MCF 10A (cell line): ENCODE results near the gene GPR179. TPM values are rescaled to one million over a fixed set of nuclear protein-coding genes. Genes with fewer than 3 reads are reported as not detected.

Experiments
- BruUV-seq: library from RNA; stranded (reverse); fragments of 400-500 nt; replicated peaks from 2 replicates; lab custom pipeline; 2021; lab: Mats Ljungman, UMichigan
- CTCF ChIA-PET: fragments of 300-600 bp; sonication (Branson Sonifier 250); formaldehyde crosslinking; extraction: SDS; loops from one replicate; lab custom pipeline; 2021; ENCODE audit warnings: antibody characterized with exemption, inconsistent platforms; lab: Yijun Ruan, JAX
- POLR2A ChIA-PET: fragments of 300-600, 350-650 bp; sonication (Branson Sonifier 250); formaldehyde crosslinking; extraction: SDS; loops from one replicate; lab custom pipeline; 2020; ENCODE audit warnings: antibody characterized with exemption, inconsistent platforms; lab: Yijun Ruan, JAX
- DNase-seq: peaks from one replicate; pipeline ENCODE4 v3.0.0-alpha.2; 2018; ENCODE audit not compliant: unreplicated experiment
- H3K27ac Mint-ChIP-seq: one replicate; pipeline ENCODE4 v1.8.0; 2022; ENCODE audit warnings: mild to moderate bottlenecking, low read depth, mixed read lengths; ENCODE audit not compliant: unreplicated experiment
- H3K27me3 Mint-ChIP-seq: one replicate; pipeline ENCODE4 v1.8.0; 2022; ENCODE audit warnings: mixed read lengths; ENCODE audit not compliant: insufficient read depth, unreplicated experiment
- H3K36me3 Mint-ChIP-seq: one replicate; pipeline ENCODE4 v1.8.0; 2022; ENCODE audit warnings: mild to moderate bottlenecking, moderate library complexity, mixed read lengths; ENCODE audit not compliant: insufficient read depth, unreplicated experiment
- H3K4me1 Mint-ChIP-seq: one replicate; pipeline ENCODE4 v1.8.0; 2022; ENCODE audit warnings: mixed read lengths; ENCODE audit not compliant: insufficient read depth, unreplicated experiment
- H3K4me3 Mint-ChIP-seq: one replicate; pipeline ENCODE4 v1.8.0; 2022; ENCODE audit warnings: mild to moderate bottlenecking, moderate library complexity, mixed read lengths; ENCODE audit not compliant: unreplicated experiment
- H3K9me3 Mint-ChIP-seq: one replicate; pipeline ENCODE4 v1.8.0; 2022; ENCODE audit warnings: mixed read lengths; ENCODE audit not compliant: unreplicated experiment
- intact Hi-C: fragments of 100-400 bp; cut with micrococcal nuclease; formaldehyde crosslinking; loops from 2 replicates; pipeline ENCODE4 v1.14.1; 2022
- total RNA-seq: library from RNA; stranded (reverse); gene quantifications from 2 replicates; pipeline ENCODE4 v1.2.3, GENCODE V29; 2022
- TF ChIP-seq, protein P1 (sequence below): fragments of 200-600 bp; IDR thresholded peaks from one replicate; pipeline ENCODE4 v1.8.0; 2022; ENCODE audit warnings: antibody characterized with exemption, mild to moderate bottlenecking; ENCODE audit not compliant: unreplicated experiment

The GPR179 gene
- total RNA-seq, 1 experiment from 2014 or later = 0.09 TPM

DNA sequence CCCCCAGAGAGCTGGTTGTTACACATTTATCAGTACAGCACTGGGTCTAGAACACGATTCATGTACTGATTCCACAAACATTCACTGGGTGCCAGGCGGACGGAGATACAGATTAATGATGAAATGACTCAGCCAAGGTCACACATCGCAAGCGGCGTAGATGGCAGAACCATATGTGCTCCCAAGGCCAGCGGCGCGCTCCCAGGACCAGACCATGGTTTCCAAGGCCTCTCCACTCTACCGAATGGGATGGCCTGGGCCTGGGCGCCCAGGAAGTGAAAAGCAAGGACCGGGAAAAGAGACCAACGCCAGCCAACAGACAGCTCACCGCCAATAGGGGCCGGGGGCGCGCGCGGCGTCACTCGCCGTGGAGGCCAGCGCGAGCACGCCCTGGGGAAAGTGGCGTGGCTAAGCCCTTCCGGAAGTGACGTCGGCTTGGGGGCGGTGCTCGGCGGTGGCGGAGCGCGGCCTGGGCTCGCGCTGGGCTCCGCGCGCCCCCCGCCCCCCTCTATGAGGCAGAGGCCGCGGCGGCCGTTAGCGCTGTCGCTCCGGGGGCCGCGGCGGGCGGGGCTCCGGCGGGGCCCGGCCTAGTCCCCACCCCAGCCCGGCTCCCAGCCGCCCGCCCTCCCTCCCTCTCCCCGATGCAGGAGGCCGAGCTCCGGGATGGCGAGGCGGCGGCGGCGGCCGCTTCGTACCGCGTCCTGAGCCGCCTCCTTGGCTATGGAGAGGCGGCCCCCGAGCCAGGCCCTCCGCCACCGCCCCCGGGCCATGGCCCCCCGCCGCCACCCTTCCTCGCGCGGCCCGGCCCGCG lies 7.9 kb upstream of the GPR179 start, which contains the start of gene SOCS7:
TSS of gene SOCS7 (plus strand) at position 433 of the 811 bp plus-strand sequence. CDS start at position 642, 209 bp downstream.
- POLR2A ChIA-PET = interaction anchor here (0.8 to 2.1 kb wide), 8 partner anchors 7 to 400 kb away, joined by 3 to 8 read pairs (median 4); no protein-coding TSS in a partner anchor
- H3K4me3 Mint-ChIP-seq = peak within 1 kb of the TSS; percentile 81
- TF ChIP-seq, protein P1, sequence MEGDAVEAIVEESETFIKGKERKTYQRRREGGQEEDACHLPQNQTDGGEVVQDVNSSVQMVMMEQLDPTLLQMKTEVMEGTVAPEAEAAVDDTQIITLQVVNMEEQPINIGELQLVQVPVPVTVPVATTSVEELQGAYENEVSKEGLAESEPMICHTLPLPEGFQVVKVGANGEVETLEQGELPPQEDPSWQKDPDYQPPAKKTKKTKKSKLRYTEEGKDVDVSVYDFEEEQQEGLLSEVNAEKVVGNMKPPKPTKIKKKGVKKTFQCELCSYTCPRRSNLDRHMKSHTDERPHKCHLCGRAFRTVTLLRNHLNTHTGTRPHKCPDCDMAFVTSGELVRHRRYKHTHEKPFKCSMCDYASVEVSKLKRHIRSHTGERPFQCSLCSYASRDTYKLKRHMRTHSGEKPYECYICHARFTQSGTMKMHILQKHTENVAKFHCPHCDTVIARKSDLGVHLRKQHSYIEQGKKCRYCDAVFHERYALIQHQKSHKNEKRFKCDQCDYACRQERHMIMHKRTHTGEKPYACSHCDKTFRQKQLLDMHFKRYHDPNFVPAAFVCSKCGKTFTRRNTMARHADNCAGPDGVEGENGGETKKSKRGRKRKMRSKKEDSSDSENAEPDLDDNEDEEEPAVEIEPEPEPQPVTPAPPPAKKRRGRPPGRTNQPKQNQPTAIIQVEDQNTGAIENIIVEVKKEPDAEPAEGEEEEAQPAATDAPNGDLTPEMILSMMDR = no peak
- peaks cover 29% of the 10 kb centered on the region for H3K4me1 Mint-ChIP-seq
- H3K9me3 Mint-ChIP-seq = no peaks in the 10 kb centered on the region
- no peaks in the 10 kb centered on the region for H3K27me3 Mint-ChIP-seq
- H3K27ac Mint-ChIP-seq = peak within 1 kb of the TSS; percentile 82
- BruUV-seq = no TSS peak
- CTCF ChIA-PET = interaction anchor here (0.6 to 6.7 kb wide), 6 partner anchors 12 to 1461 kb away, joined by 3 to 114 read pairs (median 4); no protein-coding TSS in a partner anchor
- intact Hi-C loops = no loop called here
- no peaks in the 10 kb centered on the region for H3K36me3 Mint-ChIP-seq
- DNase-seq = peak; percentile 91

DNA sequence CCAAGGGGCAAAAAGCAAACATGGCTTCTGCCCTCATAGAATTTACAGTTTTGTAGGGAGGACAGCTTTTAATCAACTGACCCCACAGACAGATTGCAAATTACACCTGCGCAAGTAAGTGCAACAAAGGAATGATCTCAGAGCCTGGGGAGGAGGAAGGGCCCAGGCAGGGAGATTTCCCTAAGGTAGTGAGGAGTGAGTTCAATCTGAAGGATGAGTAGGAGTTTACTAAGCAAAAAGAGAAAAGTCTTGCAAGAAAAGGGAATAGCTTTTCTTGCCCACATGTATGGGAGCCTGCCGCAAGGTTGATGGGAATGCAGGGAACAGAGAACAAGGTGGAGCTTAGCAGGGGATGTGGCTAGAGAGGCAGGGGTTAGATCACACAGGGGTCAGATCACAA lies 6.3 kb upstream of the GPR179 start:
- intact Hi-C loops = no loop called here
- H3K9me3 Mint-ChIP-seq = no peaks in the 10 kb centered on the region
- BruUV-seq = no TSS peak
- no peaks in the 10 kb centered on the region for H3K36me3 Mint-ChIP-seq
- no peak overlapping the region for H3K27ac Mint-ChIP-seq
- CTCF ChIA-PET = interaction anchor here (0.6 to 6.7 kb wide), 16 partner anchors 9 to 700 kb away, joined by 3 to 114 read pairs (median 8); no protein-coding TSS in a partner anchor
- TF ChIP-seq, protein P1 = no peak
- H3K4me3 Mint-ChIP-seq = no peak overlapping the region
- H3K4me1 Mint-ChIP-seq = peaks cover 20% of the 10 kb centered on the region
- DNase-seq = no peak
- POLR2A ChIA-PET = interaction anchor here (0.7 to 2.1 kb wide), 5 partner anchors 9 to 133 kb away, joined by 3 to 18 read pairs (median 3); no protein-coding TSS in a partner anchor
- no peaks in the 10 kb centered on the region for H3K27me3 Mint-ChIP-seq

DNA sequence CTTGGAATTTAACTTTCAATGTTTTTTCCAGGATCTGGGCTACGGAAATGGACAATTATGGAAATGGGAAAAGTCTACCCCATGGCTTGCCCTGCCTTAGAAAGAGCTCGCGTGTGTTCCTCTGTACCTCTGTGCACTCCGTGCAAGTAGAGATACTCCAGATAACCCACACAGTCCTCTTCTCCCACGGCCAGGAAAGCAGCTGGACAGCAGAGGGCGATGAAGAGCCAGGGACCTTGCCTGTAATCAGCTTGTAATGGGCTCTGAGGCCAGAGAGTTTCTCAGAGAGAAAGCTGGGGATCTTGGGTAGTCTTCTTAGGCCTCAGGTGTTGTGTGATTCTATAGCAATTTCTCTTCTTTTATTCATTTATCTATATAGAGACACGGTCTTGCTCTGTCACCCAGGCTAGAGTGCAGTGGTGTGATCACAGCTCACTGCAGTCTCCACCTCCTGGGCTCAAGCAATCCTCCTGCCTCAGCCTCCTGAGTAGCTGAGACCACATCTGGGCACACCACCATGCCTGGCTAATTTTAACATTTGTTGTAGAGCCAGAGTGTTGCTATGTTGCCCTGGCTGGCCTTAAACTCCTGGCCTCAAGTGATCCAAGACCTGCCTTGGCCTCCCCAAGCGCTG lies 5.5 kb upstream of the GPR179 start:
- intact Hi-C loops = loop anchor here (1.0 kb wide), 1 partner anchor 65 kb away; no protein-coding TSS in a partner anchor
- Mint-ChIP-seq H3K27me3 (peaks cover 2% of the 10 kb centered on the region), H3K36me3 (no peaks in the 10 kb centered on the region), H3K27ac (no peak overlapping the region), H3K4me1 (peaks cover 12% of the 10 kb centered on the region), H3K4me3 (no peak overlapping the region), H3K9me3 (no peaks in the 10 kb centered on the region)
- DNase-seq = peak; percentile 84
- no TSS peak for BruUV-seq
- TF ChIP-seq, protein P1 = peak; percentile 86
- CTCF ChIA-PET = interaction anchor here (0.6 to 6.7 kb wide), 39 partner anchors 9 to 776 kb away, joined by 3 to 114 read pairs (median 4); no protein-coding TSS in a partner anchor
- POLR2A ChIA-PET = interaction anchor here (0.5 to 2.1 kb wide), 12 partner anchors 10 to 860 kb away, joined by 3 to 18 read pairs (median 3); no protein-coding TSS in a partner anchor
